H9 (cell line): ENCODE measurements around the gene CMTM8. TPM values are rescaled to one million over a fixed set of nuclear protein-coding genes. Genes with fewer than 3 reads are reported as not detected.

ENCODE experiments used
- DNase-seq: peaks from one replicate; pipeline ENCODE4 v3.0.0-alpha.2; 2017
- H2AFZ ChIP-seq: one replicate; pipeline ENCODE4 v1.6.1; 2013; ENCODE audit warnings: mild to moderate bottlenecking, low read length, control low read depth, moderate library complexity
- H2AK5ac ChIP-seq: 2 replicates; pipeline ENCODE4 v1.6.1; 2013; ENCODE audit warnings: low read length, control low read depth, mixed read lengths; ENCODE audit not compliant: insufficient read length
- H2BK120ac ChIP-seq: one replicate; pipeline ENCODE4 v1.6.1; 2013; ENCODE audit warnings: low read depth, mild to moderate bottlenecking, low read length, control low read depth, inconsistent platforms; ENCODE audit not compliant: poor library complexity, severe bottlenecking
- H2BK12ac ChIP-seq: 2 replicates; pipeline ENCODE4 v1.6.1; 2013; ENCODE audit warnings: low read length, control low read depth, mixed read lengths, low read depth; ENCODE audit not compliant: insufficient read length
- H2BK15ac ChIP-seq: 2 replicates; pipeline ENCODE4 v1.6.1; 2013; ENCODE audit warnings: low read depth, low read length, control low read depth
- H2BK20ac ChIP-seq: one replicate; pipeline ENCODE4 v1.6.1; 2013; ENCODE audit warnings: low read depth, mild to moderate bottlenecking, low read length, control low read depth, inconsistent platforms; ENCODE audit not compliant: poor library complexity, severe bottlenecking
- H2BK5ac ChIP-seq: 2 replicates; pipeline ENCODE4 v1.6.1; 2013; ENCODE audit warnings: low read length, control low read depth, mixed read lengths; ENCODE audit not compliant: insufficient read length
- H3K14ac ChIP-seq: 2 replicates; pipeline ENCODE4 v1.6.1; 2013; ENCODE audit warnings: low read length, control low read depth; ENCODE audit not compliant: insufficient read depth
- H3K18ac ChIP-seq: 2 replicates; pipeline ENCODE4 v1.6.1; 2013; ENCODE audit warnings: low read depth, mild to moderate bottlenecking, mixed read lengths, low read length, control low read depth; ENCODE audit not compliant: insufficient read length
- H3K23ac ChIP-seq: 2 replicates; pipeline ENCODE4 v1.6.1; 2013; ENCODE audit warnings: low read length, control low read depth, mixed read lengths, low read depth; ENCODE audit not compliant: insufficient read length
- H3K23me2 ChIP-seq: 2 replicates; pipeline ENCODE4 v1.6.1; 2013; ENCODE audit warnings: low read depth, mild to moderate bottlenecking, mixed read lengths, low read length, control low read depth; ENCODE audit not compliant: insufficient read length, poor library complexity, severe bottlenecking
- H3K27ac ChIP-seq: 2 replicates; pipeline ENCODE4 v1.5.1; 2013; ENCODE audit warnings: low read length, control low read depth, mixed read lengths, low read depth; ENCODE audit not compliant: insufficient read length
- H3K27me3 ChIP-seq: 2 replicates; pipeline ENCODE4 v1.6.1; 2013; ENCODE audit warnings: low read length, control low read depth, inconsistent platforms; ENCODE audit not compliant: insufficient read depth
- H3K4ac ChIP-seq: 2 replicates; pipeline ENCODE4 v1.6.1; 2013; ENCODE audit warnings: low read depth, mild to moderate bottlenecking, control low read depth, inconsistent platforms, low read length, moderate library complexity
- H3K4me1 ChIP-seq: 2 replicates; pipeline ENCODE4 v1.6.1; 2013; ENCODE audit warnings: low read length, control low read depth, inconsistent platforms; ENCODE audit not compliant: insufficient read depth
- H3K4me2 ChIP-seq: 2 replicates; pipeline ENCODE4 v1.6.1; 2013; ENCODE audit warnings: low read length, control low read depth, mixed read lengths; ENCODE audit not compliant: insufficient read length, insufficient read depth
- H3K56ac ChIP-seq: 2 replicates; pipeline ENCODE4 v1.6.1; 2013; ENCODE audit warnings: low read depth, mild to moderate bottlenecking, mixed read lengths, low read length, control low read depth; ENCODE audit not compliant: insufficient read length
- H3K79me1 ChIP-seq: 2 replicates; pipeline ENCODE4 v1.6.1; 2013; ENCODE audit warnings: low read depth, mild to moderate bottlenecking, moderate library complexity, low read length, control low read depth, inconsistent platforms; ENCODE audit not compliant: insufficient read depth, poor library complexity, severe bottlenecking
- H3K79me2 ChIP-seq: 2 replicates; pipeline ENCODE4 v1.6.1; 2013; ENCODE audit warnings: low read length, control low read depth, inconsistent platforms; ENCODE audit not compliant: insufficient read depth
- H3K9ac ChIP-seq: 2 replicates; pipeline ENCODE4 v1.6.1; 2013; ENCODE audit warnings: low read length, control low read depth, mixed read lengths; ENCODE audit not compliant: insufficient read length; ENCODE audit errors: extremely low read depth
- H3K9me3 ChIP-seq: one replicate; pipeline ENCODE4 v1.6.1; 2013; ENCODE audit warnings: low read depth, low read length, inconsistent platforms; ENCODE audit not compliant: control insufficient read depth
- H3T11ph ChIP-seq: one replicate; pipeline ENCODE4 v1.6.1; 2013; ENCODE audit warnings: mild to moderate bottlenecking, low read length, control low read depth, inconsistent platforms
- H4K20me1 ChIP-seq: one replicate; pipeline ENCODE4 v1.6.1; 2013; ENCODE audit not compliant: control insufficient read depth, insufficient read length, insufficient read depth
- H4K5ac ChIP-seq: 2 replicates; pipeline ENCODE4 v1.6.1; 2013; ENCODE audit warnings: low read depth, mild to moderate bottlenecking, mixed read lengths, low read length, control low read depth; ENCODE audit not compliant: insufficient read length
- H4K8ac ChIP-seq: replicated peaks from 2 replicates; pipeline ENCODE4 v1.6.1; 2013; ENCODE audit warnings: low read length, control low read depth, mixed read lengths, low read depth; ENCODE audit not compliant: insufficient read length
- H4K91ac ChIP-seq: 2 replicates; pipeline ENCODE4 v1.6.1; 2013; ENCODE audit warnings: low read depth, mild to moderate bottlenecking, moderate library complexity, mixed read lengths, low read length, control low read depth; ENCODE audit not compliant: insufficient read length
- H3K27ac Mint-ChIP-seq, 3 experiments: 2 replicates in 2 of 3; 3 replicates in 1 of 3; pipeline ENCODE4 v1.8.0; 2020 to 2021; ENCODE audit warnings: mixed read lengths in 3 of 3, mild to moderate bottlenecking in 1 of 3, moderate library complexity in 1 of 3
- H3K27me3 Mint-ChIP-seq: 2 replicates; pipeline ENCODE4 v1.8.0; 2021; ENCODE audit warnings: low read depth, mild to moderate bottlenecking, moderate library complexity, mixed read lengths
- H3K36me3 Mint-ChIP-seq, 3 experiments: 2 replicates in 2 of 3; 3 replicates in 1 of 3; pipeline ENCODE4 v1.8.0; 2020 to 2021; ENCODE audit warnings: low read depth in 3 of 3, mixed read lengths in 3 of 3; ENCODE audit not compliant: insufficient read depth in 1 of 3
- H3K4me1 Mint-ChIP-seq, 2 experiments: 2 replicates each; pipeline ENCODE4 v1.8.0; 2020; ENCODE audit warnings: mixed read lengths in 2 of 2
- H3K4me3 Mint-ChIP-seq, 2 experiments: 2 replicates in 1 of 2; 3 replicates in 1 of 2; pipeline ENCODE4 v1.8.0; 2020 to 2021; ENCODE audit warnings: mild to moderate bottlenecking in 2 of 2, mixed read lengths in 2 of 2, moderate library complexity in 1 of 2
- H3K9me3 Mint-ChIP-seq, 2 experiments: 2 replicates in 1 of 2; 3 replicates in 1 of 2; pipeline ENCODE4 v1.8.0; 2020; ENCODE audit warnings: mild to moderate bottlenecking in 2 of 2, mixed read lengths in 2 of 2, moderate library complexity in 1 of 2
- CTCF ChIP-seq: fragments of 200-600 bp; sonication (generic); conservative IDR thresholded peaks from 3 replicates; pipeline ENCODE4 v1.8.0; 2021; ENCODE audit warnings: antibody characterized with exemption, mild to moderate bottlenecking
- WGBS: extraction: QIAGEN DNeasy Blood & Tissue Kit; methylation state at CpG from one replicate; pipeline ENCODE4 v1.1.7; 2013; ENCODE audit warnings: missing lambda C conversion rate, low lambda C conversion rate, mixed read lengths; ENCODE audit not compliant: insufficient read length; ENCODE audit errors: extremely low coverage; 5-methylcytosine and 5-hydroxymethylcytosine counted together
- total RNA-seq: library from RNA; stranded (reverse); gene quantifications from 2 replicates; pipeline ENCODE4 v1.2.1, GENCODE V29; 2021

The CMTM8 gene
- total RNA-seq, 1 experiment from 2014 or later = 4.0 TPM

DNA sequence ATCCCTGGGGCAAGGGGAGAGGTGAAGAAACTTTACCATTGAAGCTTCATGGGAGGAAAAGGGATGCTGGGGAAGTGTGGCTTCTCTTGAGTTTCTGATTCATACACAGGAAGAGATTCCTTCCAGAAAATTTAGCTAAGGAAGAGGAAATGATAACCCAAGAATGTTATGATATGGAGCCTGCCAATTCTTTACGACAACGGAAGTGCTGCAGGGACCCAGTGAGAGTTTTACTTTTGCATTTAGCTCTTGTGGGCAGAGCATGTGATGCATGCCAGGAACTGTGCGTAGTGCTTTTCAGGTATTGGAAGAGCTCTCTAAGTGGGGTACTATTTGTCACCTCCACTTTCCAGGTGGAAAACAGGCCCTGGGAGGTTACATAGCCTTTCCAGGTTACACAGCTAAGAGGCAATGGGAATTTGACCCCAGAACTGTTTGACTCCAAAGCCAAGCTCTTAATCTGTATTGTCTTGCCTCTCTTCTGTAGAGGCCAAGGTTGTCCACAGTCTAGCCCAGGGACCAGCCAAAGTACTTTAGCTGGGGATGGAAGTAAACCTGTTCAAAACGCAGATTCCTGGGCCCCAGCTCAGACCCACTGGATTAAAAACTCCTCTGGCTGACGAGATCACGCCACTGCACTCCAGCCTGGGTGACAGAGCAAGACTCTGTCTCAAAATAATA lies 176.2 kb downstream of the CMTM8 start:
- no peaks in the 10 kb centered on the region for H3K79me2 ChIP-seq
- H3K4me2 ChIP-seq = no peak overlapping the region
- no peak overlapping the region for H2AFZ ChIP-seq
- H2BK12ac ChIP-seq = no peak overlapping the region
- Mint-ChIP-seq H3K27me3 (no peaks in the 10 kb centered on the region), H3K9me3 (peaks cover 13 to 15% of the 10 kb centered on the region in 2 experiments), H3K4me3 (no peak overlapping the region), H3K36me3 (peaks cover 11 to 15% (median 13%) of the 10 kb centered on the region in 3 experiments), H3K4me1 (peaks cover 43 to 47% of the 10 kb centered on the region in 2 experiments), H3K27ac (peak overlapping the region in 1 of 3 experiments; percentile 92; a peak in 2 of 7 replicates)
- no peak overlapping the region for H3K27ac ChIP-seq
- H3K4ac ChIP-seq = no peak overlapping the region
- H2BK5ac ChIP-seq = no peak overlapping the region
- no peak overlapping the region for H3K18ac ChIP-seq
- H3T11ph ChIP-seq = no peak overlapping the region
- peaks cover 11% of the 10 kb centered on the region; the same call in 1 of the 2 replicates for H3K4me1 ChIP-seq
- H3K27me3 ChIP-seq = no peaks in the 10 kb centered on the region
- no peak overlapping the region for H3K14ac ChIP-seq
- no peak overlapping the region for H3K23ac ChIP-seq
- H3K56ac ChIP-seq = no peak overlapping the region
- no peak for DNase-seq
- no peak for TF ChIP-seq CTCF
- no peaks in the 10 kb centered on the region for H3K79me1 ChIP-seq
- H2BK20ac ChIP-seq = no peak overlapping the region
- H4K5ac ChIP-seq = no peak overlapping the region
- WGBS = no CpG with 5 or more reads among the region's 6 CpGs
- H2AK5ac ChIP-seq = no peak overlapping the region
- H3K23me2 ChIP-seq = no peaks in the 10 kb centered on the region
- no peak overlapping the region for H3K9ac ChIP-seq
- H2BK15ac ChIP-seq = no peak overlapping the region
- no peak overlapping the region for H4K91ac ChIP-seq
- H3K9me3 ChIP-seq = no peaks in the 10 kb centered on the region
- no peaks in the 10 kb centered on the region for H4K20me1 ChIP-seq
- H2BK120ac ChIP-seq = no peak overlapping the region
- H4K8ac ChIP-seq = no peak overlapping the region
